Parathyroid adenoma (tissue), 2 donors: Measurements from ENCODE around the gene PITRM1.
A peak's percentile ranks its signal among the peaks of the same experiment; 100 is the strongest.

ENCODE experiments used
- H2AFZ ChIP-seq: fragments of 300-600 bp; sonication (generic); one replicate; pipeline ENCODE4 v1.7.0; 2017; ENCODE audit warnings: antibody characterized with exemption, mild to moderate bottlenecking
- H3K27ac ChIP-seq: fragments of 300-600 bp; sonication (generic); one replicate; pipeline ENCODE4 v1.7.0; 2017
- H3K27me3 ChIP-seq: fragments of 300-600 bp; sonication (generic); one replicate; pipeline ENCODE4 v1.7.0; 2017; ENCODE audit warnings: low read length; ENCODE audit not compliant: control insufficient read depth, insufficient read depth
- H3K36me3 ChIP-seq: fragments of 300-600 bp; sonication (generic); one replicate; pipeline ENCODE4 v1.7.0; 2017; ENCODE audit warnings: low read length; ENCODE audit not compliant: control insufficient read depth, insufficient read depth
- H3K4me1 ChIP-seq: fragments of 300-600 bp; sonication (generic); one replicate; pipeline ENCODE4 v1.7.0; 2017; ENCODE audit warnings: control low read depth
- H3K4me2 ChIP-seq: fragments of 300-600 bp; sonication (generic); one replicate; pipeline ENCODE4 v1.7.0; 2017; ENCODE audit warnings: low read length
- H3K4me3 ChIP-seq: fragments of 300-600 bp; sonication (generic); one replicate; pipeline ENCODE4 v1.7.0; 2017; ENCODE audit warnings: low read depth, low read length
- H3K79me2 ChIP-seq: fragments of 300-600 bp; sonication (generic); one replicate; pipeline ENCODE4 v1.7.0; 2017; ENCODE audit warnings: control low read depth
- H3K9ac ChIP-seq: fragments of 300-600 bp; sonication (generic); one replicate; pipeline ENCODE4 v1.7.0; 2017; ENCODE audit warnings: mild to moderate bottlenecking
- H3K9me3 ChIP-seq: fragments of 300-600 bp; sonication (generic); one replicate; pipeline ENCODE4 v1.7.0; 2017; ENCODE audit warnings: low read length; ENCODE audit not compliant: control insufficient read depth
- CTCF ChIP-seq: fragments of 300-600 bp; sonication (generic); IDR thresholded peaks from one replicate; pipeline ENCODE4 v1.7.0; 2017; ENCODE audit warnings: antibody characterized with exemption, mild to moderate bottlenecking
- donor health status: primary hyperparathyroidism.

PITRM1 gene

GRCh38 chr10:3186368-3186767 is 13.8 kb upstream of the PITRM1 start:
- H3K36me3 ChIP-seq: no peaks in the 10 kb centered on the region
- no peaks in the 10 kb centered on the region for H3K4me1 ChIP-seq
- no peak overlapping the region for H2AFZ ChIP-seq
- no peak for TF ChIP-seq CTCF
- H3K9me3 ChIP-seq: no peaks in the 10 kb centered on the region
- H3K9ac ChIP-seq: no peak overlapping the region
- H3K79me2 ChIP-seq: no peaks in the 10 kb centered on the region
- no peak overlapping the region for H3K27ac ChIP-seq
- H3K27me3 ChIP-seq: no peaks in the 10 kb centered on the region
- H3K4me3 ChIP-seq: no peak overlapping the region
- H3K4me2 ChIP-seq: peak overlapping the region; percentile 43

- H3K27me3 ChIP-seq: no peaks in the 10 kb centered on the region
- no peaks in the 10 kb centered on the region for H3K4me1 ChIP-seq
- H3K27ac ChIP-seq: no peak overlapping the region
- no peaks in the 10 kb centered on the region for H3K79me2 ChIP-seq
- no peak overlapping the region for H2AFZ ChIP-seq
- H3K4me3 ChIP-seq: no peak overlapping the region
- no peaks in the 10 kb centered on the region for H3K9me3 ChIP-seq
- TF ChIP-seq CTCF: no peak
- H3K36me3 ChIP-seq: no peaks in the 10 kb centered on the region
- H3K9ac ChIP-seq: no peak overlapping the region
- no peak overlapping the region for H3K4me2 ChIP-seq
Measured at GRCh38 chr10:3185386-3185785, 12.8 kb upstream of the PITRM1 start.

GRCh38 chr10:3180355-3181025 is 7.9 kb upstream of the PITRM1 start:
- Histone ChIP-seq H2AFZ (no peak overlapping the region), H3K9me3 (no peaks in the 10 kb centered on the region), H3K27ac (no peak overlapping the region), H3K36me3 (no peaks in the 10 kb centered on the region), H3K4me1 (no peaks in the 10 kb centered on the region), H3K79me2 (no peaks in the 10 kb centered on the region), H3K9ac (no peak overlapping the region), H3K4me3 (no peak overlapping the region), H3K4me2 (no peak overlapping the region), H3K27me3 (no peaks in the 10 kb centered on the region)
- TF ChIP-seq CTCF: no peak

- no peak overlapping the region for H3K4me3 ChIP-seq
- H3K27ac ChIP-seq: no peak overlapping the region
- no peak overlapping the region for H2AFZ ChIP-seq
- H3K36me3 ChIP-seq: no peaks in the 10 kb centered on the region
- TF ChIP-seq CTCF: no peak
- H3K79me2 ChIP-seq: no peaks in the 10 kb centered on the region
- H3K27me3 ChIP-seq: no peaks in the 10 kb centered on the region
- no peaks in the 10 kb centered on the region for H3K4me1 ChIP-seq
- no peak overlapping the region for H3K9ac ChIP-seq
- H3K9me3 ChIP-seq: no peaks in the 10 kb centered on the region
- H3K4me2 ChIP-seq: no peak overlapping the region
Measured at GRCh38 chr10:3179174-3179573, 6.6 kb upstream of the PITRM1 start.

- no peaks in the 10 kb centered on the region for H3K27me3 ChIP-seq
- no peak overlapping the region for H2AFZ ChIP-seq
- no peak overlapping the region for H3K9ac ChIP-seq
- no peak overlapping the region for H3K4me3 ChIP-seq
- H3K4me1 ChIP-seq: no peaks in the 10 kb centered on the region
- H3K36me3 ChIP-seq: no peaks in the 10 kb centered on the region
- H3K79me2 ChIP-seq: no peaks in the 10 kb centered on the region
- H3K9me3 ChIP-seq: no peaks in the 10 kb centered on the region
- TF ChIP-seq CTCF: no peak
- no peak overlapping the region for H3K27ac ChIP-seq
- no peak overlapping the region for H3K4me2 ChIP-seq
Measured at GRCh38 chr10:3178042-3178441, 5.5 kb upstream of the PITRM1 start.
